ENCODE measurements around the gene VIPAS39.
"Not testable (repeated sequence)": the region's sequence is repeated elsewhere in the genome, so short reads cannot be mapped to it uniquely, and the experiment has no call there.

The VIPAS39 gene

DNA sequence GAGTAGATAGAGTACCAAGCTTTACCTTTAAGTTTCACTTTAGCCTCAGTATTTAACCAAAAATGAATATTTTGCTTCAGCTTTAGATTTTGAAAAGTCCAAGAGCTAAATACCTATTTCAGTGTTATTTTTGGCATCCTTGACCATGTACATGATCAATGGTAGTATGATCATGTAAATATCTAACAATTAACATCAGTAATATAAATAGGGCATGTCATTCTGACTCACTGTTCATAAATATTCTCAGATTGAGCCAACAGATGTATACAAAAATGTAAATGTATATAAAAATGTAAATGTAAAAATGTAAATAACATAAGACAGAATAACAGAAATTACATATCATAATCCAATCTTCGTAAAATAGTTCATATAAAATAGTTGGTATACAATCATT is 18.8 kb downstream of the VIPAS39 start:
- no peak overlapping the region for H3K27ac ChIP-seq (ENCODE audit: insufficient read depth, low read depth, low read length, poor library complexity, severe bottlenecking)
- H3K27me3 ChIP-seq (ENCODE audit: control insufficient read depth, insufficient read depth, low read length, poor library complexity, severe bottlenecking) = no peaks in the 10 kb centered on the region
- no peaks in the 10 kb centered on the region for H3K9me3 ChIP-seq (ENCODE audit: control insufficient read depth, low read length)
- no CpG with 5 or more reads among the region's 1 CpG for WGBS, 2 experiments
- no peaks in the 10 kb centered on the region for H3K4me1 ChIP-seq (ENCODE audit: control insufficient read depth, insufficient read depth, low read length)
- peaks cover 23% of the 10 kb centered on the region for H3K36me3 ChIP-seq (ENCODE audit: control insufficient read depth, insufficient read depth, low read length)
- no peak overlapping the region for H3K4me3 ChIP-seq (ENCODE audit: insufficient read depth, low read depth, low read length)

DNA sequence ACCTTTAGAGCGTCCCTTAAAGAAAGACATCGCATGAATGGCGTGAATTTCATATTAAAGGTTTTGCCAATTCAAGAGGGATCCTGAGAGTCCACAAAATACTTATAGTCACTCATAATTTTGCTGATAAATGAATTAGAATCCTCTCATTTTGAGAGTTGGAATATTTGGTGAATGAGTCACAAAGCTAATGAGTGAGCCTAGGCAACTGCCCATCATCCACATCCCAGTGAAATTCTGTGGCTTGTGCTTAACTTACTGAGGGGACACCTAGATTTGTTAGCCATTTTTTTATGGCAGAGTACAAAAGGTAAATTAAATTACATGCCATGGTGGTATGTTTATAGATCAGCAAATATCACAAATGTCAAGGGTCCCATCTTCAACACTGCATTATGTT is 21.4 kb downstream of the VIPAS39 start:
- Histone ChIP-seq H3K36me3 (ENCODE audit: control insufficient read depth, insufficient read depth, low read length) (peaks cover 14% of the 10 kb centered on the region), H3K9me3 (ENCODE audit: control insufficient read depth, low read length) (no peaks in the 10 kb centered on the region), H3K27ac (ENCODE audit: insufficient read depth, low read depth, low read length, poor library complexity, severe bottlenecking) (no peak overlapping the region), H3K4me3 (ENCODE audit: insufficient read depth, low read depth, low read length) (no peak overlapping the region), H3K4me1 (ENCODE audit: control insufficient read depth, insufficient read depth, low read length) (no peaks in the 10 kb centered on the region), H3K27me3 (ENCODE audit: control insufficient read depth, insufficient read depth, low read length, poor library complexity, severe bottlenecking) (no peaks in the 10 kb centered on the region)
- WGBS, 2 experiments = 94 to 96% methylated on average over 3 of the region's 3 CpGs

- H3K4me1 ChIP-seq (ENCODE audit: control insufficient read depth, insufficient read depth, low read length) = no peaks in the 10 kb centered on the region
- H3K27me3 ChIP-seq (ENCODE audit: control insufficient read depth, insufficient read depth, low read length, poor library complexity, severe bottlenecking) = no peaks in the 10 kb centered on the region
- H3K9me3 ChIP-seq (ENCODE audit: control insufficient read depth, low read length) = no peaks in the 10 kb centered on the region
- 93 to 98% methylated on average over 3 of the region's 3 CpGs for WGBS, 2 experiments
- H3K27ac ChIP-seq (ENCODE audit: insufficient read depth, low read depth, low read length, poor library complexity, severe bottlenecking) = no peak overlapping the region
- H3K4me3 ChIP-seq (ENCODE audit: insufficient read depth, low read depth, low read length) = no peak overlapping the region
- H3K36me3 ChIP-seq (ENCODE audit: control insufficient read depth, insufficient read depth, low read length) = peaks cover 42% of the 10 kb centered on the region
Measured at GRCh38 chr14:77426396-77426795, 31.0 kb downstream of the VIPAS39 start.

DNA sequence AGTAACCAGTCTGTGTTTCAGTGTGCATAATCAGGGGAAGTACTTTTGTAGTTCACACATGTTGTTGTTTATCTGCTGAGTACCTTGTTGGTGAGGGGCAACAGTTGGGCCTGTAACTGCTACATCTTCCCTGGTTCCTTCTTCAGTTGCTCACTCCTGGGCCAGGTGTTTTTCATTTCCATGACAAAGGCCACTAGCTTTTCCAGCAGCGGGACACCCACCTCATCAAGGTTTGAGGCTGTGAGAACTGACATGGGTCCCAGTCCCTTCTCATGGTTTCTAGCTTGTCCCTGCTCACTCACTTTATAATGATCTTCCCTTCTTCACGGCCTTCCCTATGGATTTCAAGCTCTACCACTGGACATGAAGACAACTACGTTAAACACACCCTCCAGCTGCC is 32.5 kb downstream of the VIPAS39 start:
- no peaks in the 10 kb centered on the region for H3K9me3 ChIP-seq (ENCODE audit: control insufficient read depth, low read length)
- H3K27me3 ChIP-seq (ENCODE audit: control insufficient read depth, insufficient read depth, low read length, poor library complexity, severe bottlenecking) = no peaks in the 10 kb centered on the region
- 82 to 89% methylated on average over 3 of the region's 3 CpGs for WGBS, 2 experiments
- H3K4me1 ChIP-seq (ENCODE audit: control insufficient read depth, insufficient read depth, low read length) = no peaks in the 10 kb centered on the region
- H3K4me3 ChIP-seq (ENCODE audit: insufficient read depth, low read depth, low read length) = no peak overlapping the region
- H3K27ac ChIP-seq (ENCODE audit: insufficient read depth, low read depth, low read length, poor library complexity, severe bottlenecking) = no peak overlapping the region
- peaks cover 42% of the 10 kb centered on the region for H3K36me3 ChIP-seq (ENCODE audit: control insufficient read depth, insufficient read depth, low read length)

GRCh38 chr14:77423423-77423822 is 34.0 kb downstream of the VIPAS39 start, which contains the start of gene NOXRED1:
Gene NOXRED1 (minus strand): TSS chr14:77423523. CDS start chr14:77422889, 634 bp downstream.
- Histone ChIP-seq H3K36me3 (ENCODE audit: control insufficient read depth, insufficient read depth, low read length) (peaks cover 34% of the 10 kb centered on the region), H3K27ac (ENCODE audit: insufficient read depth, low read depth, low read length, poor library complexity, severe bottlenecking) (no peak within 1 kb of the TSS), H3K4me3 (ENCODE audit: insufficient read depth, low read depth, low read length) (no peak within 1 kb of the TSS), H3K9me3 (ENCODE audit: control insufficient read depth, low read length) (no peaks in the 10 kb centered on the region), H3K27me3 (ENCODE audit: control insufficient read depth, insufficient read depth, low read length, poor library complexity, severe bottlenecking) (no peaks in the 10 kb centered on the region), H3K4me1 (ENCODE audit: control insufficient read depth, insufficient read depth, low read length) (no peaks in the 10 kb centered on the region)
- 94 to 96% methylated on average over 1 of the region's 1 CpG for WGBS, 2 experiments

DNA sequence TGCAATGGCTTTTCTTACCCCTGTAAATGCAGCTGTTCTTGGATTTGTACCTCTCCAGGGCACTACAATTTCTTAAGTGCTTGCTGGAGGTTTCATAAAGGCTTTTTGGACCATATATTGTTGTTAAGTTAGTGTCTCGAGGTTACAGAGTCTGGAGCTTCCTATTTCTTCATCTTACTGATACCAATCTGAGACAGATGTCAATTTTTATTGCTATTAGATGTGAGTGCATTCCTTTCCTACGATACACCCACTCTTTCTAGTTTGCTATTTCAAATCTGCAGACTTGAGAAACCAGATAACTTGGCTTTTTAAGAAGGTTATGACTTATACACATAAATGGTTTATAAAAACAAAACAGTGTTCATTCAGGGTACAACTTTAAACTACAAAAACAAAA is 36.2 kb downstream of the VIPAS39 start:
- Histone ChIP-seq H3K27ac (ENCODE audit: insufficient read depth, low read depth, low read length, poor library complexity, severe bottlenecking) (no peak overlapping the region), H3K4me3 (ENCODE audit: insufficient read depth, low read depth, low read length) (no peak overlapping the region), H3K27me3 (ENCODE audit: control insufficient read depth, insufficient read depth, low read length, poor library complexity, severe bottlenecking) (no peaks in the 10 kb centered on the region), H3K36me3 (ENCODE audit: control insufficient read depth, insufficient read depth, low read length) (peaks cover 16% of the 10 kb centered on the region), H3K9me3 (ENCODE audit: control insufficient read depth, low read length) (no peaks in the 10 kb centered on the region), H3K4me1 (ENCODE audit: control insufficient read depth, insufficient read depth, low read length) (no peaks in the 10 kb centered on the region)
- 100% methylated on average over 2 of the region's 2 CpGs; no CpG with 5 or more reads in 1 of the 2 experiments for WGBS, 2 experiments

- H3K36me3 ChIP-seq (ENCODE audit: control insufficient read depth, insufficient read depth, low read length) = no peaks in the 10 kb centered on the region
- H3K9me3 ChIP-seq (ENCODE audit: control insufficient read depth, low read length) = no peaks in the 10 kb centered on the region
- 91 to 96% methylated on average over 6 to 8 of the region's 8 CpGs for WGBS, 2 experiments
- no peaks in the 10 kb centered on the region for H3K27me3 ChIP-seq (ENCODE audit: control insufficient read depth, insufficient read depth, low read length, poor library complexity, severe bottlenecking)
- H3K4me1 ChIP-seq (ENCODE audit: control insufficient read depth, insufficient read depth, low read length) = no peaks in the 10 kb centered on the region
- H3K27ac ChIP-seq (ENCODE audit: insufficient read depth, low read depth, low read length, poor library complexity, severe bottlenecking) = no peak overlapping the region
- H3K4me3 ChIP-seq (ENCODE audit: insufficient read depth, low read depth, low read length) = no peak overlapping the region
Measured at GRCh38 chr14:77416836-77417235, 40.6 kb downstream of the VIPAS39 start.

GRCh38 chr14:77416098-77416497 is 41.3 kb downstream of the VIPAS39 start:
- not testable (repeated sequence) for H3K27ac ChIP-seq (ENCODE audit: insufficient read depth, low read depth, low read length, poor library complexity, severe bottlenecking); H3K36me3 ChIP-seq (ENCODE audit: control insufficient read depth, insufficient read depth, low read length); H3K4me1 ChIP-seq (ENCODE audit: control insufficient read depth, insufficient read depth, low read length); H3K27me3 ChIP-seq (ENCODE audit: control insufficient read depth, insufficient read depth, low read length, poor library complexity, severe bottlenecking); H3K9me3 ChIP-seq (ENCODE audit: control insufficient read depth, low read length); H3K4me3 ChIP-seq (ENCODE audit: insufficient read depth, low read depth, low read length)
- WGBS, 2 experiments = 86 to 90% methylated on average over 1 to 2 of the region's 3 CpGs

- WGBS, 2 experiments = 92 to 93% methylated on average over 10 of the region's 10 CpGs
- not testable (repeated sequence) for H3K9me3 ChIP-seq (ENCODE audit: control insufficient read depth, low read length); H3K4me3 ChIP-seq (ENCODE audit: insufficient read depth, low read depth, low read length); H3K27me3 ChIP-seq (ENCODE audit: control insufficient read depth, insufficient read depth, low read length, poor library complexity, severe bottlenecking); H3K36me3 ChIP-seq (ENCODE audit: control insufficient read depth, insufficient read depth, low read length); H3K4me1 ChIP-seq (ENCODE audit: control insufficient read depth, insufficient read depth, low read length); H3K27ac ChIP-seq (ENCODE audit: insufficient read depth, low read depth, low read length, poor library complexity, severe bottlenecking)
Measured at GRCh38 chr14:77415403-77416030, 41.9 kb downstream of the VIPAS39 start.

GRCh38 chr14:77409131-77409533 is 48.3 kb downstream of the VIPAS39 start:
- H3K27ac ChIP-seq (ENCODE audit: insufficient read depth, low read depth, low read length, poor library complexity, severe bottlenecking) = no peak overlapping the region
- no peaks in the 10 kb centered on the region for H3K4me1 ChIP-seq (ENCODE audit: control insufficient read depth, insufficient read depth, low read length)
- H3K27me3 ChIP-seq (ENCODE audit: control insufficient read depth, insufficient read depth, low read length, poor library complexity, severe bottlenecking) = no peaks in the 10 kb centered on the region
- 37 to 38% methylated on average over 3 of the region's 3 CpGs for WGBS, 2 experiments
- H3K9me3 ChIP-seq (ENCODE audit: control insufficient read depth, low read length) = no peaks in the 10 kb centered on the region
- no peak overlapping the region for H3K4me3 ChIP-seq (ENCODE audit: insufficient read depth, low read depth, low read length)
- no peaks in the 10 kb centered on the region for H3K36me3 ChIP-seq (ENCODE audit: control insufficient read depth, insufficient read depth, low read length)

GRCh38 chr14:77407158-77407557 is 50.2 kb downstream of the VIPAS39 start:
- H3K27ac ChIP-seq (ENCODE audit: insufficient read depth, low read depth, low read length, poor library complexity, severe bottlenecking) = no peak overlapping the region
- H3K27me3 ChIP-seq (ENCODE audit: control insufficient read depth, insufficient read depth, low read length, poor library complexity, severe bottlenecking) = no peaks in the 10 kb centered on the region
- H3K36me3 ChIP-seq (ENCODE audit: control insufficient read depth, insufficient read depth, low read length) = no peaks in the 10 kb centered on the region
- no peaks in the 10 kb centered on the region for H3K4me1 ChIP-seq (ENCODE audit: control insufficient read depth, insufficient read depth, low read length)
- H3K9me3 ChIP-seq (ENCODE audit: control insufficient read depth, low read length) = no peaks in the 10 kb centered on the region
- no peak overlapping the region for H3K4me3 ChIP-seq (ENCODE audit: insufficient read depth, low read depth, low read length)
- 97 to 98% methylated on average over 1 to 2 of the region's 2 CpGs for WGBS, 2 experiments

All from ectodermal cell (in vitro differentiated cells).